ENCODE results near the gene PAWR. TPM values are rescaled to one million over a fixed set of nuclear protein-coding genes. Genes with fewer than 3 reads are reported as not detected.
A peak's percentile ranks its signal among the peaks of the same experiment; 100 is the strongest.

PAWR gene
- polyA plus RNA-seq, 2 of the 4 experiments (the other 2 are of a cell fraction): 40.8 to 55.2 TPM

GRCh38 chr12:79618848-79619404 is 71.8 kb downstream of the PAWR start:
- DNase-seq (ENCODE audit: low read depth in 1 of 2, low spot score in 1 of 2): peak in 1 of 2 experiments; percentile 34
- no peak overlapping the region for H3K4me3 ChIP-seq
- WGBS (ENCODE audit: missing lambda C conversion rate): 62% methylated on average over 2 of the region's 2 CpGs
- no peak for FAIRE-seq
- no peak for TF ChIP-seq CEBPB (IDR thresholded peaks at IDR 0.05)
- TF ChIP-seq HES2 (IDR thresholded peaks at IDR 0.05): no peak
- no peak for TF ChIP-seq POLR2AphosphoS2 (conservative IDR thresholded peaks at IDR 0.05; ENCODE audit: low read length)
- TF ChIP-seq JUN (IDR thresholded peaks at IDR 0.05): no peak
- TF ChIP-seq GATA3 (IDR thresholded peaks at IDR 0.05; ENCODE audit: borderline replicate concordance): no peak
- no peak for TF ChIP-seq ELK1 (IDR thresholded peaks at IDR 0.05; ENCODE audit: low read depth, low read length)
- TF ChIP-seq MAX (IDR thresholded peaks at IDR 0.05): no peak
- no peak for TF ChIP-seq POLR2A (IDR thresholded peaks at IDR 0.05; ENCODE audit: low read length)
- no peak for TF ChIP-seq MYC (IDR thresholded peaks at IDR 0.05; ENCODE audit: borderline replicate concordance, low read length)
- TF ChIP-seq REST (IDR thresholded peaks at IDR 0.05): no peak
- no peak for TF ChIP-seq TFCP2L1 (CRISPR knock-in tag; IDR thresholded peaks at IDR 0.05)
- TF ChIP-seq ATOH8 (CRISPR knock-in tag; IDR thresholded peaks at IDR 0.05; ENCODE audit: low read depth): no peak
- TF ChIP-seq NR3C1 (IDR thresholded peaks at IDR 0.05): no peak
- no peak for TF ChIP-seq HDAC2 (IDR thresholded peaks at IDR 0.05)
- no peak for TF ChIP-seq RARB (CRISPR knock-in tag; IDR thresholded peaks at IDR 0.05)
- TF ChIP-seq CTCF (IDR thresholded peaks at IDR 0.05): no peak
- no peak for TF ChIP-seq CHD4 (IDR thresholded peaks at IDR 0.05; ENCODE audit: borderline replicate concordance)
- no peak for TF ChIP-seq ZSCAN20 (CRISPR knock-in tag; IDR thresholded peaks at IDR 0.05)
- no peak for TF ChIP-seq RNF2 (IDR thresholded peaks at IDR 0.05; ENCODE audit: borderline replicate concordance, low read depth)
- ChIA-PET CTCF (interaction anchor here (0.6 to 2.0 kb wide), 5 partner anchors 20 to 119 kb away, joined by 3 to 7 read pairs (median 4); no protein-coding TSS in a partner anchor), POLR2A (no interaction called here)
- peaks cover 31% of the 10 kb centered on the region for H3K4me1 ChIP-seq
- H3K27ac ChIP-seq: no peak overlapping the region; a peak in 2 of 6 replicates
- peak; percentile 65 to 92; a peak in 4 of 6 replicates for ATAC-seq
- no peaks in the 10 kb centered on the region for H3K9me3 ChIP-seq
- H3K4me2 ChIP-seq: peak overlapping the region; percentile 1

- peaks cover 29% of the 10 kb centered on the region for H3K4me1 ChIP-seq
- ATAC-seq (peak in 1 of 2 experiments; percentile 27; a peak in 2 of 6 replicates), DNase-seq (ENCODE audit: low read depth in 1 of 2, low spot score in 1 of 2) (no peak), FAIRE-seq (no peak)
- 93% methylated on average over 4 of the region's 4 CpGs for WGBS (ENCODE audit: missing lambda C conversion rate)
- no peak overlapping the region for H3K4me3 ChIP-seq
- no peaks in the 10 kb centered on the region for H3K9me3 ChIP-seq
- TF ChIP-seq EP300 (IDR thresholded peaks at IDR 0.05): no peak
- TF ChIP-seq MAFK (IDR thresholded peaks at IDR 0.05; ENCODE audit: partially characterized antibody): no peak
- no peak for TF ChIP-seq FOSL2 (IDR thresholded peaks at IDR 0.05)
- no peak for TF ChIP-seq FOSL2 (CRISPR knock-in tag; IDR thresholded peaks at IDR 0.05)
- no peak for TF ChIP-seq MAX (IDR thresholded peaks at IDR 0.05)
- TF ChIP-seq HEYL (CRISPR knock-in tag; IDR thresholded peaks at IDR 0.05): no peak
- TF ChIP-seq HOXB5 (CRISPR knock-in tag; IDR thresholded peaks at IDR 0.05): no peak
- TF ChIP-seq RCOR1 (IDR thresholded peaks at IDR 0.05; ENCODE audit: low read depth, low read length): no peak
- H3K4me2 ChIP-seq: no peak overlapping the region
- H3K27ac ChIP-seq: no peak overlapping the region
- ChIA-PET POLR2A (no interaction called here), CTCF (interaction anchor here (1.5 to 2.0 kb wide), 2 partner anchors 14 to 19 kb away, joined by 4 to 7 read pairs; no protein-coding TSS in a partner anchor)
Observed at GRCh38 chr12:79617696-79618095, 73.1 kb downstream of the PAWR start.
